Measurements from ENCODE around the gene SLIT3. TPM values are rescaled to one million over a fixed set of nuclear protein-coding genes. Genes with fewer than 3 reads are reported as not detected.

The SLIT3 gene
- total RNA-seq, 1 donor from 2014 or later, result 0.22 TPM

DNA sequence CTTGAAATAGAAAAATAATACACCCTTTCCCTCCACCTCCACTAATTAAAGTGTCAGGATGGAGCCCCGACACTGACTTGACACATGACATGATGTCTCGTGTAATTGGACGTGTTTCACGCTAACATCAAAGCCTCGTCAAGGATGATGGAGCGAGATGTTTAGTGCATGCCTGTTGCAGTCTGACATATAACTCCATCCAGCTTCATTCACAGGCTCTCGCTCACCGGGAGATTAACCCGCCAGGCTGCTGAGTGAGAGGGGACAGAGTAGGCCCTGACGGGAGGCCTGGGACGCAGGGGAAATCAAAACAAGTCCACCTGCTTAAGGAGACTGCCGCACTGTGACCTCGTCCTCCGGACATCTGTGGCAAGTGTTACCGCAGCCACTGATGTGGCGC, 263.5 kb downstream of the SLIT3 start:
- Histone ChIP-seq H3K9me3 (ENCODE audit: low read depth) (no peaks in the 10 kb centered on the region), H3K27ac (no peak overlapping the region), H3K27me3 (no peaks in the 10 kb centered on the region), H2AFZ (replicated peaks) (no peak overlapping the region), H3K4me2 (peak overlapping the region; percentile 14), H3K36me3 (no peaks in the 10 kb centered on the region), H4K20me1 (ENCODE audit: low read depth) (no peaks in the 10 kb centered on the region), H3K9ac (no peak overlapping the region), H3F3A (ENCODE audit: low read depth) (peaks cover 19% of the 10 kb centered on the region), H3K4me3 (no peak overlapping the region), H3K79me2 (ENCODE audit: low read depth) (no peaks in the 10 kb centered on the region), H3K4me1 (peaks cover 24% of the 10 kb centered on the region)
- peaks cover 33% of the 10 kb centered on the region for H3K4me1 Mint-ChIP-seq
- no peak overlapping the region for H3K27ac Mint-ChIP-seq
- DNase-seq (ENCODE audit: low spot score), result peak; percentile 45
- H3K27me3 Mint-ChIP-seq (ENCODE audit: insufficient read depth, low read depth), result no peaks in the 10 kb centered on the region
- H3K9me3 Mint-ChIP-seq, result no peaks in the 10 kb centered on the region
- TF ChIP-seq EZH2 (IDR thresholded peaks at IDR 0.05) (no peak), EZH2phosphoT487 (IDR thresholded peaks at IDR 0.05) (no peak)
- TF ChIP-seq, protein P1, sequence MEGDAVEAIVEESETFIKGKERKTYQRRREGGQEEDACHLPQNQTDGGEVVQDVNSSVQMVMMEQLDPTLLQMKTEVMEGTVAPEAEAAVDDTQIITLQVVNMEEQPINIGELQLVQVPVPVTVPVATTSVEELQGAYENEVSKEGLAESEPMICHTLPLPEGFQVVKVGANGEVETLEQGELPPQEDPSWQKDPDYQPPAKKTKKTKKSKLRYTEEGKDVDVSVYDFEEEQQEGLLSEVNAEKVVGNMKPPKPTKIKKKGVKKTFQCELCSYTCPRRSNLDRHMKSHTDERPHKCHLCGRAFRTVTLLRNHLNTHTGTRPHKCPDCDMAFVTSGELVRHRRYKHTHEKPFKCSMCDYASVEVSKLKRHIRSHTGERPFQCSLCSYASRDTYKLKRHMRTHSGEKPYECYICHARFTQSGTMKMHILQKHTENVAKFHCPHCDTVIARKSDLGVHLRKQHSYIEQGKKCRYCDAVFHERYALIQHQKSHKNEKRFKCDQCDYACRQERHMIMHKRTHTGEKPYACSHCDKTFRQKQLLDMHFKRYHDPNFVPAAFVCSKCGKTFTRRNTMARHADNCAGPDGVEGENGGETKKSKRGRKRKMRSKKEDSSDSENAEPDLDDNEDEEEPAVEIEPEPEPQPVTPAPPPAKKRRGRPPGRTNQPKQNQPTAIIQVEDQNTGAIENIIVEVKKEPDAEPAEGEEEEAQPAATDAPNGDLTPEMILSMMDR (IDR thresholded peaks at IDR 0.05), result no peak
- H3K36me3 Mint-ChIP-seq, result peaks cover 1% of the 10 kb centered on the region
- H3K4me3 Mint-ChIP-seq, result no peak overlapping the region

DNA sequence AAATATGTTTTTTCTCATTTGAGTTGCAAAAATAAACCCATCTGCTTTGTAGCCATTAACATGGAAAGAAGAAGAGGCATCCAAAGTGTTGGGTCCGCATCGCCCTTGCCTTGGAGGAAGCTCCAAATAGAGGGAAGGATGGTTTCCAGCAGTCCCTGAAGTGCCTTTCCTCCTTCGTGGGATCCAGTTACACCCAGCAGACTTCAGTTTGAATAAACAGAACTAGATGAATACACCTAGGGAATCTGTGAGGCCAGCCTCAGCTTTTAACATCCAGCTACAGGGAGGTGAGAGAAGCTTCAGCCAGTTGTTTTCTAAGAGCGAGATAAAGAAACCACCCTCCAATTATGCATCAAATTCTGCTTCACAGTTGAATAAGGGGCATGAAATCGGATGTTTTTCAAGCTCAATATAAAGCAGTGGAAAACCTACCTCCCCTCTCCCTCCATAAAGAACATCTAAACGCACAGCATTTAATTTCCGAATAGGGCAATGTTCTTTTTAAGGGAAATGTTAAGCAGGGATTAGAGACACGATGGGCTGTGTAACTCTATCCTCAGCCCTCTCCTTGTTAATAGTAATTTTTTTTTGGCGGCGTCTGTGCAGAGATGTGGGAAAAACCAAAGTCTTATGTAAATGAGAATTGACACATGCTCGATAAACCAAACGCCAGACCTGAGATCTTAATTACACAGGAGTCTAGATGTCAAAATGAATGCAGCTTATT, 264.7 kb downstream of the SLIT3 start:
- Mint-ChIP-seq H3K4me1 (peaks cover 35% of the 10 kb centered on the region), H3K9me3 (no peaks in the 10 kb centered on the region), H3K36me3 (peaks cover 1% of the 10 kb centered on the region), H3K4me3 (no peak overlapping the region), H3K27me3 (ENCODE audit: insufficient read depth, low read depth) (peaks cover 2% of the 10 kb centered on the region), H3K27ac (peak overlapping the region; percentile 18)
- TF ChIP-seq EZH2 (IDR thresholded peaks at IDR 0.05) (no peak), EZH2phosphoT487 (IDR thresholded peaks at IDR 0.05) (no peak)
- TF ChIP-seq, protein P1 (IDR thresholded peaks at IDR 0.05), result no peak
- no peaks in the 10 kb centered on the region for H3K36me3 ChIP-seq
- H3K9me3 ChIP-seq (ENCODE audit: low read depth), result no peaks in the 10 kb centered on the region
- H3K4me1 ChIP-seq, result peaks cover 24% of the 10 kb centered on the region
- no peaks in the 10 kb centered on the region for H4K20me1 ChIP-seq (ENCODE audit: low read depth)
- no peaks in the 10 kb centered on the region for H3K27me3 ChIP-seq
- no peaks in the 10 kb centered on the region for H3K79me2 ChIP-seq (ENCODE audit: low read depth)
- no peak for DNase-seq (ENCODE audit: low spot score)
- H3K27ac ChIP-seq, result no peak overlapping the region
- no peak overlapping the region for H3K4me3 ChIP-seq
- peak overlapping the region; percentile 14 for H3K4me2 ChIP-seq
- H3K9ac ChIP-seq, result no peak overlapping the region
- peaks cover 19% of the 10 kb centered on the region for H3F3A ChIP-seq (ENCODE audit: low read depth)
- no peak overlapping the region for H2AFZ ChIP-seq (replicated peaks)

DNA sequence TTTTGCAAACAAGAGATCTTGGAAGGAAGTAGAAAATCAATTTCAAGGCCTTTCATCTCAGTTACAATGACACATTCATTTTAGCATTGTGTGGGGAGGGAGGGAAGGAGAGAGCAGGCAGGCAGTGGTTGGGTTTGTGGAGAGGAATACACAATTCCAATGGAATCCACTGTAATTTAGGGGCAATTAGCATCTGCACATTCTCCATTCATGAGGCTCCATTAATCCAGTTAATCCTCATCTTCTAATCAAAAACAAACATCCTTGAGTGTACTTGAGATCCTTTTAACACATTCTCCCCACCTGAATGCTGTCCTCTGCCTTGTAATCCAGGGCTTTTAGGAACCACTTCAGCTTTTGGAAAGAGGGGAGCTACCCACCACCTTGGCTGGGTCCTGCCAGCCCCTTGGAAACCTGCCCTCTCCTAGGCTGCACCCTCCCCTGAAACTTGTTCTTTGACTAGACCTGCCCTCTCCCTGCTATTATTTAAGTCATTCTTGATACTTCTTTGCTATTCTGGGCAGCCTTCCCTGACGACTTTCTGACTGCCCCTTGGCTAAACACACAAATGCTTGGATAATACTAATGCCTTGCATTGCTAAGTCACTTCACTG, 271.2 kb downstream of the SLIT3 start:
- Histone ChIP-seq H3K79me2 (ENCODE audit: low read depth) (no peaks in the 10 kb centered on the region), H3K27ac (no peak overlapping the region), H3K9me3 (ENCODE audit: low read depth) (no peaks in the 10 kb centered on the region), H3K9ac (no peak overlapping the region), H3K4me2 (peak overlapping the region; percentile 2), H2AFZ (replicated peaks) (no peak overlapping the region), H3K4me1 (peaks cover 31% of the 10 kb centered on the region), H3K36me3 (no peaks in the 10 kb centered on the region), H3K4me3 (no peak overlapping the region), H3K27me3 (no peaks in the 10 kb centered on the region), H4K20me1 (ENCODE audit: low read depth) (no peaks in the 10 kb centered on the region), H3F3A (ENCODE audit: low read depth) (peaks cover 17% of the 10 kb centered on the region)
- Mint-ChIP-seq H3K27ac (peak overlapping the region; percentile 67), H3K27me3 (ENCODE audit: insufficient read depth, low read depth) (peaks cover 5% of the 10 kb centered on the region), H3K4me3 (no peak overlapping the region), H3K4me1 (peaks cover 57% of the 10 kb centered on the region), H3K36me3 (no peaks in the 10 kb centered on the region), H3K9me3 (peaks cover 2% of the 10 kb centered on the region)
- TF ChIP-seq EZH2 (IDR thresholded peaks at IDR 0.05) (no peak), EZH2phosphoT487 (IDR thresholded peaks at IDR 0.05) (no peak)
- TF ChIP-seq, protein P1 (IDR thresholded peaks at IDR 0.05), result no peak
- no peak for DNase-seq (ENCODE audit: low spot score)
